Kidney (tissue), 14 donors: ENCODE data around the gene ZNF835. TPM values are rescaled to one million over a fixed set of nuclear protein-coding genes. Genes with fewer than 3 reads are reported as not detected.

Experiments
- DNase-seq, 5 donors: peaks; one replicate each; pipeline ENCODE4 v3.0.0-alpha.2; 2013 to 2020
- FAIRE-seq: peaks from 2 replicates; lab custom pipeline; 2012; peaks lifted over from hg19 to GRCh38; lab: Jason Lieb, UNC
- H3K27ac ChIP-seq, 2 donors: one replicate each; pipeline ENCODE4 v1.7.0; 2013; ENCODE audit warnings: low read depth in 2 of 2, low read length in 2 of 2, inconsistent platforms in 1 of 2
- H3K27me3 ChIP-seq: one replicate; pipeline ENCODE4 v1.7.1; 2013; ENCODE audit warnings: low read length, inconsistent platforms; ENCODE audit not compliant: control insufficient read depth, insufficient read depth
- H3K36me3 ChIP-seq, 3 donors: one replicate each; pipeline versions ENCODE4 v1.7.0 to v1.7.1; 2013; ENCODE audit warnings: low read length in 3 of 3, control low read depth in 1 of 3, inconsistent platforms in 1 of 3; ENCODE audit not compliant: insufficient read depth in 3 of 3, control insufficient read depth in 2 of 3
- H3K4me1 ChIP-seq, 3 donors: one replicate each; pipeline versions ENCODE4 v1.7.0 to v1.7.1; 2013; ENCODE audit warnings: low read length in 3 of 3, inconsistent platforms in 1 of 3, low read depth in 1 of 3; ENCODE audit not compliant: control insufficient read depth in 2 of 3, insufficient read depth in 2 of 3
- H3K4me3 ChIP-seq, 3 donors: one replicate each; pipeline versions ENCODE4 v1.7.0 to v1.8.1; 2013; ENCODE audit warnings: low read length in 3 of 3, control low read depth in 1 of 3, inconsistent platforms in 1 of 3
- H3K9ac ChIP-seq, 3 donors: one replicate each; pipeline versions ENCODE4 v1.7.0 to v1.7.1; 2013; ENCODE audit warnings: low read length in 3 of 3, control low read depth in 1 of 3, inconsistent platforms in 1 of 3
- H3K9me3 ChIP-seq, 3 donors: one replicate each; pipeline versions ENCODE4 v1.7.0 to v1.7.1; 2013; ENCODE audit warnings: low read length in 3 of 3, control low read depth in 1 of 3, inconsistent platforms in 1 of 3; ENCODE audit not compliant: control insufficient read depth in 2 of 3, insufficient read depth in 1 of 3
- CTCF ChIP-seq: IDR thresholded peaks from 3 replicates; pipeline ENCODE4 v1.5.1; 2012; ENCODE audit warnings: mild to moderate bottlenecking, moderate library complexity, borderline replicate concordance; ENCODE audit not compliant: insufficient read depth; ENCODE audit errors: extremely low read depth
- intact Hi-C: fragments of 100-400 bp; cut with DNase I; formaldehyde crosslinking; loops from one replicate; pipeline ENCODE4 v1.11.1; 2022
- polyA plus RNA-seq: library from polyadenylated mRNA; stranded (reverse); fragments of 350-450 nt; fragmentation: Illumina TruSeq; extraction: RNeasy Lipid Tissue Mini Kit (QIAGEN cat#74804); gene quantifications from one replicate; pipeline ENCODE4 v1.2.3, GENCODE V29; 2014; ENCODE audit warnings: low read depth, low replicate concordance; ENCODE audit not compliant: insufficient read depth
- total RNA-seq: library from RNA; stranded (reverse); fragmentation: NEBNext Ultra II Directional; extraction: Animal tissue kit (Norgen Biotek cat#: 25700); gene quantifications from one replicate; pipeline ENCODE4 v1.2.1, GENCODE V29; 2021
- donor health status: control.
- donor health status: control.
- donor health status: control.
- donor health status: control.
- donor health status: control.
- donor health status: DM: yes; HTN: yes; CAD: no.
- donor health status: Normal renal cell carcinoma (clear cell type).

The ZNF835 gene
- total and polyA plus RNA-seq, 2 donors from 2014 or later, result 1.7 to 5.3 TPM

- no peaks in the 10 kb centered on the region for H3K4me1 ChIP-seq
- intact Hi-C loops, result no loop called here
- H3K4me3 ChIP-seq, result no peak overlapping the region
- DNase-seq, result no peak
- H3K27me3 ChIP-seq, result no peaks in the 10 kb centered on the region
- TF ChIP-seq CTCF, result no peak
- H3K27ac ChIP-seq, result no peak overlapping the region
- peaks cover 9 to 11% (median 9%) of the 10 kb centered on the region in 3 donors for H3K9me3 ChIP-seq
- no peak for FAIRE-seq
- H3K36me3 ChIP-seq, result peaks cover 0 to 9% (median 0%) of the 10 kb centered on the region in 3 donors
- H3K9ac ChIP-seq, result no peak overlapping the region
Observed at GRCh38 chr19:56612737-56613136, 58.8 kb downstream of the ZNF835 start.

Other genes with a start within 250 kb of the ZNF835 start
- gene ZNF667, start 194.4 kb downstream of the ZNF835 start, total RNA-seq, result 8.5 TPM
- 2.9 TPM for gene ZNF667, start 194.4 kb downstream of the ZNF835 start, polyA plus RNA-seq
- 9.3 TPM for gene ZNF471, start 163.9 kb downstream of the ZNF835 start, total RNA-seq
- gene ZNF471, start 163.9 kb downstream of the ZNF835 start, polyA plus RNA-seq, result 2.6 TPM
- gene ZFP28, start 132.8 kb downstream of the ZNF835 start, total RNA-seq, result 11.6 TPM
- 3.4 TPM for gene ZFP28, start 132.8 kb downstream of the ZNF835 start, polyA plus RNA-seq
- 6.6 TPM for gene ZNF470, start 104.3 kb downstream of the ZNF835 start, total RNA-seq
- 5.1 TPM for gene ZNF470, start 104.3 kb downstream of the ZNF835 start, polyA plus RNA-seq
- 7.6 TPM for gene ZNF71, start 76.5 kb downstream of the ZNF835 start, total RNA-seq
- 3.5 TPM for gene ZNF71, start 76.5 kb downstream of the ZNF835 start, polyA plus RNA-seq
- 0.47 TPM for gene SMIM17, start 28.6 kb downstream of the ZNF835 start, total RNA-seq
- not detected for gene SMIM17, start 28.6 kb downstream of the ZNF835 start, polyA plus RNA-seq
- gene PEG3, start 169.0 kb upstream of the ZNF835 start, total RNA-seq, result 8.7 TPM
- 2.0 TPM for gene PEG3, start 169.0 kb upstream of the ZNF835 start, polyA plus RNA-seq
- gene ZIM2, start 169.0 kb upstream of the ZNF835 start, total RNA-seq, result 0.47 TPM
- not detected for gene ZIM2, start 169.0 kb upstream of the ZNF835 start, polyA plus RNA-seq